Keratinocyte (primary cell): ENCODE results near the gene APPL1.

ENCODE experiments used
- EZH2 ChIP-seq: IDR thresholded peaks from one replicate; pipeline ENCODE4 v1.6.1; 2012; ENCODE audit warnings: inconsistent platforms, mild to moderate bottlenecking, low read length, moderate library complexity
- TF ChIP-seq, protein P1 (sequence below), 3 experiments: IDR thresholded peaks in 1 of 3; conservative IDR thresholded peaks in 1 of 3; optimal IDR thresholded peaks in 1 of 3; 2 replicates in 2 of 3; 3 replicates in 1 of 3; pipeline versions ENCODE3 to v1.5.1; 2011; ENCODE audit warnings: low read length in 3 of 3, mild to moderate bottlenecking in 3 of 3, moderate library complexity in 2 of 3, control low read depth in 1 of 3, inconsistent platforms in 1 of 3; ENCODE audit not compliant: insufficient read depth in 2 of 3; ENCODE audit errors: extremely low read depth in 1 of 3

DNA sequence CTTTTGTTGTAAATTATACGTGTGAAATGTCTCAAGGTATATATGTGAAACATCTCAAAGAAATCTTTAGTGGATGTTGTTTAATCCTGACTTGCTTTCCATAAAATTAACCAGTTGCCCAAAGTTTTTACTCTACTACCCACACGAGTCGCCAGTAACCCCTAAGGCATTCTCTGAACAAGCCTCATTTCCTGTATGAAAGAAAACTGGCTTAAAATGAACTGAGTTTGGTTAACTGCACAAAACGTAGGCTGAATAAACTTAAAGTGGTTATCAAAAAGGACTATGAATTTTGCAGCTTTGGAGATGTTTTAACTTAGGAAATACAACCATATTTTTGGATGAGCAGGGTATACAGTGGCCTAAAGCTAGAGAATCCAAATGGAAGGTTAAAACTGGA is 2.7 kb upstream of the APPL1 start:
- TF ChIP-seq, protein P1, sequence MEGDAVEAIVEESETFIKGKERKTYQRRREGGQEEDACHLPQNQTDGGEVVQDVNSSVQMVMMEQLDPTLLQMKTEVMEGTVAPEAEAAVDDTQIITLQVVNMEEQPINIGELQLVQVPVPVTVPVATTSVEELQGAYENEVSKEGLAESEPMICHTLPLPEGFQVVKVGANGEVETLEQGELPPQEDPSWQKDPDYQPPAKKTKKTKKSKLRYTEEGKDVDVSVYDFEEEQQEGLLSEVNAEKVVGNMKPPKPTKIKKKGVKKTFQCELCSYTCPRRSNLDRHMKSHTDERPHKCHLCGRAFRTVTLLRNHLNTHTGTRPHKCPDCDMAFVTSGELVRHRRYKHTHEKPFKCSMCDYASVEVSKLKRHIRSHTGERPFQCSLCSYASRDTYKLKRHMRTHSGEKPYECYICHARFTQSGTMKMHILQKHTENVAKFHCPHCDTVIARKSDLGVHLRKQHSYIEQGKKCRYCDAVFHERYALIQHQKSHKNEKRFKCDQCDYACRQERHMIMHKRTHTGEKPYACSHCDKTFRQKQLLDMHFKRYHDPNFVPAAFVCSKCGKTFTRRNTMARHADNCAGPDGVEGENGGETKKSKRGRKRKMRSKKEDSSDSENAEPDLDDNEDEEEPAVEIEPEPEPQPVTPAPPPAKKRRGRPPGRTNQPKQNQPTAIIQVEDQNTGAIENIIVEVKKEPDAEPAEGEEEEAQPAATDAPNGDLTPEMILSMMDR (optimal IDR thresholded peaks at IDR 0.05 in 1 of 3, IDR thresholded peaks at IDR 0.05 in 1 of 3, conservative IDR thresholded peaks at IDR 0.05 in 1 of 3; ENCODE audit: extremely low read depth in 1 of 3, insufficient read depth in 2 of 3, low read length in 3 of 3) = no peak
- TF ChIP-seq EZH2 = no peak
